Neural progenitor cell (in vitro differentiated cells): ENCODE results near the gene FBXW11.

ENCODE experiments used
- CTCF ChIP-seq: fragments of 200-600 bp; sonication (generic); IDR thresholded peaks from 2 replicates; pipeline ENCODE4 v1.5.1; 2017; ENCODE audit warnings: antibody characterized with exemption, mild to moderate bottlenecking
- EZH2 ChIP-seq: fragments of 200-600 bp; sonication (generic); IDR thresholded peaks from 2 replicates; pipeline ENCODE4 v1.6.1; 2017; ENCODE audit warnings: antibody characterized with exemption, mild to moderate bottlenecking, moderate library complexity

- no peak for TF ChIP-seq CTCF
- TF ChIP-seq EZH2: no peak
These were observed 43.6 kb upstream of the FBXW11 start for GRCh38 chr5:172050080-172050479.
